ENCODE measurements around the gene WSB1. TPM values are rescaled to one million over a fixed set of nuclear protein-coding genes. Genes with fewer than 3 reads are reported as not detected.
A peak's percentile ranks its signal among the peaks of the same experiment; 100 is the strongest.

Gene WSB1
- total RNA-seq, 1 donor from 2014 or later, result 396 TPM

DNA sequence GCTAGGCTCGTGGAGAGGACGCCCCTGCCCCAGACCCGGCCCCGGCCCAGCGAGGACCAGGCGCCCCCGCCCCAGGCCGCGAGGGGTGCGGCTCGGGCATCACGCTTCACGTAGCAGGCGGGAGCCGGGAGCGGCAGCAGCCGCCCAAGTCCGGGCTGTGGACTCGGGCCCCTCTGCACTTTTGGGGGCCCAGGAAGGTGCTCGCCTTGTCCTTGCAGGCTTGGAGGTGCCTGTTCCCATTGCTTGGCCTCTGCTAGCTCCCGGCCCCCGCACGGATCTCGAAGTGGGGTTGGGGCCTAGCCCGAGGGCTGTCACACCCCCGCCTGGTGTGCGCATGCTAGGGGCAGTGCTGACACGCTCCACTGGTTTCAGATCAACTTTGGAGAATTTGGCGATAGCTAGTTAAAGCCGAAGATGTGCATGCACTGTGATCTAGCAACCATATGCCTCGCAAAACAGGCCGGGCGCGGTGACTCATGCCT lies 55.7 kb downstream of the WSB1 start:
- ATAC-seq, result no peak
- DNase-seq (ENCODE audit: low spot score), result peak; percentile 64
- intact Hi-C loops (cut with DNase I), result no loop called here

DNA sequence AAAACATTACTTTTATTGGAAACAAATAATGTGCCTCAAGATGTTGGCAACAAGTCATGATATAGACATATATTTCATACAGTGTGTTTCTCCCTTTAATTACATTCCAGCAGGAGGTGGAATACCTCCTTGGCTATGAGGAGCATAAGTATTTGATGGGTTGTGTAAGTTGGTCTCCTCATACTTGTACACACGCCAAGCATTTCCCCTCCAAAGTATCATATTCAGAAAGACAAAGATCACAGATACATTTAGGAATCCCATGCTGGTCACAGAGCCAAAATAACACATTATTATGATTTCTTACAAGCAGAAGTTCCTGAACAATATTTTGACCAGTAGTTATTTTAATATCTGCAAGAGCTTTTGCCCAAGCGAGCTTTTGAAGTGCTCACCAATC lies 57.8 kb downstream of the WSB1 start:
- ATAC-seq, result no peak
- no peak for DNase-seq (ENCODE audit: low spot score)
- intact Hi-C loops (cut with DNase I), result loop anchor here (2.0 kb wide), 1 partner anchor 249 kb away; no protein-coding TSS in a partner anchor

DNA sequence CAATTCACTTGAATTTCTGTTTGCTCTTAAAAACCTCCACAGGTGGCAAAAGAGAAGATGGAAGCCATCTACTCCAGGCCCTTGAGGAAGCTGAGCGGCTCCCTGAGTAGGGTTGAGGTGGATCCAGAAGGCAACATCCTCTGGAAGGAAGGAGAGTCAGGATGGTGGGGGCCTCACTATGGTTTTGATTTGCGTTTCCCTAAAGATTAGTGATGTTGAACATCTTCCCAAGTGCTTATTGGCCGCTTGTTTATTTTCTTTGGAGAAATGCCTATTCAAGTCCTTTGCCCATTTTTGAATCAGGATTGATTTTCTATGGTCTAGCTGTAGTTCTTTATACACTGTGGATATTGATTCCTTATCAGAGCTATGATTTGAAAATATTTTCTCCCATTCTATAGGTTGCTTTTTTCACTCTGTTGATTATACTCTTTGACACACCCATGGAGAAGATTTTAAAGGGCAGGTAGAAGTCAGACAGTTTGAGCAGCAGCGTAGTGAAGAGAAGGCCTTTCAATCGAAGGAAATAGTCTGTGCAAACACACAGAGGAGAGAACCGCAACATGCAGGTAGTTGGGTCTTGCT lies 58.6 kb downstream of the WSB1 start:
- ATAC-seq (no peak), DNase-seq (ENCODE audit: low spot score) (no peak)
- intact Hi-C loops (cut with DNase I), result loop anchor here (2.0 kb wide), 1 partner anchor 248 kb away; no protein-coding TSS in a partner anchor

DNA sequence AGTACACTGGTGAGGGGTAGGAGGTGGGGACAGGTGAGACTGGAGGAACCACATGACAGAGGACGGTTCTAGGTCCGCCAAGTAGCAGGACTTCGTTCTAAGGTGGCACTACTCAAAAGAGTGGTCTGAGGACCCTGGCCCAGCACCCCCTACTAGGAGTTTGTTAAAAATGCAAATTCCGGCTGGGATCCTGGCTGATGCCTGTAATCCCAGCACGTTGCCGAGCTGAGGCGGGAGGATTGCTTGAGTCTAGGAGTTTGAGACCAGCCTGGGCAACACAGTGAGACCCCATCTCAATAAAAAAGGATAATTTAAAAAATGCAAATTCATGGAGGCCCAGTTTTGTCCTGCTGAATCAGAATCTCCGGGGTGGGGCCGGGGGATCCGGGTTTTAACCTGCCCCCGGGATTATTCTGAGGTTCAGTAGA lies 59.1 kb downstream of the WSB1 start:
- intact Hi-C loops (cut with DNase I), result loop anchor here (2.0 kb wide), 1 partner anchor 248 kb away; no protein-coding TSS in a partner anchor
- DNase-seq (ENCODE audit: low spot score) (no peak), ATAC-seq (no peak)

DNA sequence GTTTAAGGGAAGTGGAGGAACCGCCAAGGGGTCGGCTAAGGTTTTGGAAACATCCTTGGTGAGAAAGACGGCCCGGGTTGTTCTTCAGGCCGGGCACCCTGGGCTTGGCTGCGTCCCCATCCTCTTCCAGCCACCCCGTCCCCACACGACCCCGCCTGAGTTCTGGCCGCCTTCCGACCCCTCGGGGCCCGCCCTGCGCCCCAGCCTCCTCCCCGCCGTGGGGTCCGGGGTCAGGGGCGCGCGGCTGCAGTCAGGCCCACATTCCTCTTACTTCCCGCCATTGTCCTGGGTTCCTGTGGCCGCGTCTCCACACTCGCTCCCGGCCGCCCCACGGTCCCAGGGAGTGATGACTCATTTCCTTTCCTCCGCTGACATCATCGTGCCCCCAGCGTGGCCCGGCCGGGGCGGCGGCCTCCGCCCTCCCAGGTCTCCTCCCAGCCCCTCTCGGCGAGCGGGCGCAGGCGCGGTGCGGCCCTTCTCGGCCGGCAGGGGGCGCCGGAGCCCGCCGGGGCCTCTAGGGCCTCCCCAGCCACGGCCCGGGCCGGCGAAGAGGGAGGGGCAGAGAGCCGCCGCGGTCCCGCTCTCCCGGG lies 59.6 kb downstream of the WSB1 start:
- intact Hi-C loops (cut with DNase I), result loop anchor here (2.0 kb wide), 1 partner anchor 247 kb away; no protein-coding TSS in a partner anchor
- DNase-seq (ENCODE audit: low spot score), result peak; percentile 96

DNA sequence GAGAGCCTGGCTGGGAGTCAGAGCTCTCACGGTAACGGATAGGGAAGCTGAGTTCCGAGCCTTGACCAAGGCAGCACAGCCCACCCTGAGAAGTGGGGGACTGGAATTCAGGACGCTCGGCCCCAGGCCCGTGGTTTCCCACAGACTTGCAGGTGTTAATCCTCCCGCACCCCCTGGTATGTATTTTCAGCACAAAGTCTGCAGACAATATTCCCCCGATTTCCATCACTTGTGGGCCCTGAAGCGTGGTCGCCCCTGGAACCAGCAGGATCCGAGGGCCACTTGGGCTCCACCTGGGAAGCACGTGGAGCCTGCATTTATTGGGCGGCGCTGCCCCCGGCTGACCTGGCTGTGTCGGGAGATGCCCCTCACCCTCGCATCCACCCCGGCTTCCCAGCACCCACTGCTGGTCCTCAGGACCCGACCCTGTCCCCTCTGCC lies 60.2 kb downstream of the WSB1 start:
- DNase-seq (ENCODE audit: low spot score) (no peak), ATAC-seq (peak; percentile 5)
- intact Hi-C loops (cut with DNase I), result no loop called here

More for the DNA sequence above, 59.6 kb downstream of the WSB1 start:
- peak; percentile 97 for ATAC-seq

DNA sequence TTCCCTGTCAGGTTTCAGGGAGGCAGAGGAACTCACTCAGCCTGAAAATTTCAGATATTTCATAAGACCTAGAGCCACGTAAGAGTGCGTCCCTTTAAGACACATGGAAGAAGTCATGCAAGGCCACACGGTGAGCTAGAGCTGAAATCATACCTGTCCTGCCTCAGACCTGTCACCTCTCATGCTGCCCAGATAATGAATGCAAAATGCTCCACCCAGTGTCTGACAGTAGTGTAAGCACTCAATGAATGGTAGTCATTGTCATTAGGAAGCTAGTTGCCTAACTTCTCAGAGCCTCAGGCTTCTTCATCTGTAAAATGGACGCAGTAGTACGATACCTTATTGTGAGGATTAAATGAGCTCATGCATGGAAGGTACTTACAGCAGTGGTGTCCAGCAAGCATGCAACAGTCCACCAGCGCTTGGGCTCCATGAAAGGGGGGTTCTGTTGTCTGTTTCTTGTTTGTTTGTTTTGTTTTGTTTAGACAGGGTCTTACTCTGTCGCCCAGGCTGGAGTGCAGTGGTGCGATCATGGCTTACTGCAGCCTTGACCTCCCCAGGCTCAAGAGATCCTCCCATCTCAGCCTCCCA lies 60.7 kb downstream of the WSB1 start:
- intact Hi-C loops (cut with DNase I), result no loop called here
- DNase-seq (ENCODE audit: low spot score) (no peak), ATAC-seq (no peak)

DNA sequence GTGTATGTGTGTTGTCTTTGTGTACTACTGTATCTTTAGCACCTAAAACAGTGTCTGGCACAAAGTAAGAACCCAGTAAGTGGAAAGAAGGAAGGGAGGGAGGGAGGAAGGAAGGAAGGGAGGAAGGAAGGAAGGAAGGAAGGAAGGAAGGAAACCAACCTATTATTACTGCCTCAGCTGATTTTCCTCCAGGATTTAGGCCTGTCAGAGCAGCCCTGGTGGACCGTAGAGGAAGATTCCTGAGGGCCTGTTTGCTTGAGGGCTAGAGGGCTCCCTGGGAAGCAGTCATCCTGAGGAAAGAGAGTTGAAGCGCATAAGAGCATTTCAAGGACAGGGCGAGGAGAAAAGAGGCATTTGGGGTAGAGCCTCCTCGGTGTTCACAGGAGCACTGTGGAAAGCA lies 61.5 kb downstream of the WSB1 start:
- DNase-seq (ENCODE audit: low spot score) (no peak), ATAC-seq (no peak)
- intact Hi-C loops (cut with DNase I), result no loop called here

DNA sequence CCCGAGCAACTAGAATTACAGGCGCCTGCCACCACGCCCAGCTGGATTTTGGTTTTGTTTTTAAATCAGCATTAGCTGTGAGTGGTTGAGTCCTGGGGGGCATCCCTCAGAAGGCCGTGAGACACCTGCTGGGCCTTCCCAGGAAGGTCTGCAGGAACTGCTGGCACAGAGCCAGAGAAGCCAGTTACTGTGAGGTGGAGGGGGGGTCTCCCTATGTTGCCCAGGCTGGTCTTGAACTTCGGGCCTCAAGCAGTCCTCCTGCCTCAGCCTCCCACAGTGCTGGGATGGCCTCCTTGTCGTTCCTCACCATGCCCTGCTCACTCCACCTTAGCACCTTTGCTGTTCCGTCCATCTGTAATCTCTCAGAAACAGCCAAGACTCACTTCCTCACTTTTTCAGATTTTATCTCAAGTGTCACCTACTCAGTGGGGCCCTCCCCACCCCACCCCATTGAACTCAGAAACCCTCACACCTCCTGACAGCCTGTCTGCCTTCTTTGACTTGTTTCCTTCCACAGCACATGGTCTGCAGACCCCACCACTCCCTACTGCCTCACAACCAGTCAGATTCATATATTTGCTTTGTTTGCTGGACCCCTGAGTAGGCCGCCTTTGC lies 62.3 kb downstream of the WSB1 start:
- DNase-seq (ENCODE audit: low spot score) (no peak), ATAC-seq (no peak)
- intact Hi-C loops (cut with DNase I), result no loop called here

DNA sequence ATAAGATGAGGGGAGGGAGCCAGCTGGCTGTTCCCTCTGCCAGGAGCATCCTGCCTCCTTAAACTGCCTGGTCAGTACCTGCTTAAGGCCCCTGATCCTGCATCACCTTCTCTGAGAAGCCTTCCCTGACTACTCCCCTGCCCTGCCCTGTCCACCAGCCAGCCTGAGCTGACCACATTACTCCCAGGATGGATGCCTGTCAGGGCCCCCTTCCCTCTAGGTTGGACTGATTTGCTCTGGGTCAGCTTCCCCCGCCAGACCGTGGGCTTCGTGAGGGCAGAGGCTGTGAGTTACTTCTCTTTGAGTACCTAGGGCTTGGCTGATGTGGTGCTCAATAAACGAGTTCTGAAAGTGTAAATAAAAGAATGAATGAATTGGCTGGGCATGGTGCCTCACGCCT lies 63.3 kb downstream of the WSB1 start:
- ATAC-seq (no peak), DNase-seq (ENCODE audit: low spot score) (no peak)
- intact Hi-C loops (cut with DNase I), result no loop called here

DNA sequence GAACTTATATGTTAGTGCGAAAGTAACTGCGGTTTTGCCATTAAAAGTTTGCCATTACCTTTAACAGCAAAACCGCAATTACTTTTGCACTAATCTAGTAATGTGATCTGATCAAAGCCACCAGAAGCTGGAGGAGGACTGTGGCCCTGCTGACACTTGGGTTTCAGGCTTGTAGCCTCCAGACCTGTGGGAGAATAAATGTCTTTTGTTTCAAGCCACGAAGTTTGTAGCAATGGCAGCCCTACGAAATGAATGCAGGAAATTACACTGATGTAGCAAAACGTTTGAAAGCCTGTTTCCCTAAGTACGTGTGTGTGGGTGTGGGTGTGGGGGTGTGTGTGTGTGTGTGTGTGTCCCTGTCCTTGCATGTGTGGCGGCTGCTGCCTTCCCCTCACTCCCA lies 66.6 kb downstream of the WSB1 start:
- intact Hi-C loops (cut with DNase I), result no loop called here
- no peak for ATAC-seq
- DNase-seq (ENCODE audit: low spot score), result no peak

DNA sequence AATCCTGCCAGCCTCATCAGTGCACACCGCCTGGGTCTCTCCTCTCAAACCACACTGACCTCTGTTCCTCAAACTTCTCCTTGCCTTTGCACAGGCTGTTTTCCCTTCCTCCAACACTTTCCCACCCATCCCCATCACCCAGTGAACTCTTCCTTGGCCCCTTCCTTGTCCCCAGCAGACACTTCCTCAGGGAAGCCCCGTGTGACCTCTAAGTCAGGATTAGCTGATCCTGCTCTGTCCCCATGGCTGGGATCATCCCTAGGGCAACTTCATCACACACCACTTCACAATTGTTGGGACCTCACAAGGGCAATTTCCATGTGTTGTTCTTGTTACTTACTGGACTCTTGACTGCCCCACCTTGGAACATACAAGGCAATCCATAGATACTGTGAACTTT lies 67.8 kb downstream of the WSB1 start:
- no peak for DNase-seq (ENCODE audit: low spot score)
- intact Hi-C loops (cut with DNase I), result no loop called here
- no peak for ATAC-seq

DNA sequence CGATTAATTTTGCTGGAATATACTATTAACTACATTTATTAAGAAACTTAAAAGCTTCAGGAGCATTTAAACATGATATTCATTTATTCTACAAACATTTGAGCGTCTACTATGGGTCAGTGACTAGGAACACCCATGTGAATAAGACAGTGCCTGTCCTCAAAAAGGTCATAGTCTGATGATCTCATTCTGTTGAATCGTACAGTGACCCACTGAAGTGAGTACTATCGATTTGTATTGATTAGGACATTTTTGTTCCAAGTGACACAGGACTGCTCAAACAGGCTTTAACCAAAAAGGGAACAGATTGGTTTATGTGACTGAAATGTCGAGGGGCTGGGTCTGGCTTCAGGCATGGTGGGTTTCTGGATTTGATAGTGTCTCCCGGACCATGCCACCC lies 68.6 kb downstream of the WSB1 start:
- ATAC-seq (no peak), DNase-seq (ENCODE audit: low spot score) (no peak)
- intact Hi-C loops (cut with DNase I), result no loop called here

DNA sequence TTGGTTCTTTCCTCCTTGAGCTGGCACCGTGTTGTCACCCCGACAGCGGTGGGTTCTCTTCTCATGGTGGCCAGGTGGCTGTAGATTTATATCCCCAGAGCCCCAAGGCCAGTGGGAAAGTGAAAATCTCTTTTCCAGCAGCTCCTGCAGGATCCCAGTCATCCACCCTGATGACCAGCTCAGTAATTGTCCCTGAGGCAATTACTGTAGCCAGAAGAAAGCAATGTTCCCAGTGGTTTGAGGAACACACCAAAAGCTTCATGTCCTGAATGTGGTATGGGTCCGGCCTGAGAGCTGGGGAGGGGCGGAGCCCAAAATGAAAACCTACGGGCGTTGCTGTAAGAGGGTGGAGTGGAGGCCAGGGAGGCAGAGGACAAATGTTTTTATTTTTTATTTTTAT lies 69.0 kb downstream of the WSB1 start:
- DNase-seq (ENCODE audit: low spot score) (no peak), ATAC-seq (no peak)
- intact Hi-C loops (cut with DNase I), result no loop called here

DNA sequence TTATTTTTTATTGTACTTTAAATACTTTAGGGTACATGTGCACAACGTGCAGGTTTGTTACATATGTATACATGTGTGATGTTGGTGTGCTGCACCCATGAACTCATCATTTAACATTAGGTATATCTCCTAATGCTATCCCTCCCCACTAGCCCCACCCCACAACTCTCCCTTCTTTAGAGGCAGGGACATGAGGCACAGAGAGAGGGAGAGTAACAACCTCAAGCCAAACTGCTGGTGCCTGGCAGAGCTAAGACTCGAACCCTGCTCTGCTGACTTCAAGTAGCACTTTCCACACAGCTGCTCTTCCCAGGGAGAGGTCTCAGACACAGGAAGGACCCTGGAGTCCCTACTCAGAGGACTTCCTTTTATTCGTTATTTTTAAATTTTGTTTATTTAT lies 69.4 kb downstream of the WSB1 start:
- no peak for ATAC-seq
- intact Hi-C loops (cut with DNase I), result no loop called here
- no peak for DNase-seq (ENCODE audit: low spot score)

Small RNA genes lying within 50 kb of the gene (microRNA-seq; reads per million reads assigned to microRNA genes)
- not detected for gene MIR4522

Other genes starting within 250 kb of the WSB1 start
- 82.2 TPM for gene KSR1, start 162.3 kb downstream of the WSB1 start, total RNA-seq

All from sciatic nerve (tissue), 2 donors.